K562 (cell line): ENCODE data around the gene RER1. TPM values are rescaled to one million over a fixed set of nuclear protein-coding genes. Genes with fewer than 3 reads are reported as not detected.

Experiments
- BDP1 ChIP-seq: IDR thresholded peaks from 3 replicates; pipeline ENCODE4 v1.6.1; 2011; ENCODE audit not compliant: insufficient read length, insufficient read depth
- CBX1 ChIP-seq: sonication (generic); IDR thresholded peaks from 2 replicates; pipeline ENCODE4 v1.6.1; 2016; ENCODE audit warnings: antibody characterized with exemption, low read depth, mild to moderate bottlenecking
- CREM ChIP-seq: IDR thresholded peaks from 2 replicates; pipeline ENCODE4 v1.6.1; 2014; ENCODE audit warnings: antibody characterized with exemption, low read depth
- DACH1 ChIP-seq: fragments of 450-650 bp; IDR thresholded peaks from 2 replicates; pipeline ENCODE4 v1.6.1; 2018; ENCODE audit not compliant: partially characterized antibody
- E2F3 ChIP-seq: fragments of 250-450 bp; sonication (Bioruptor Pico); IDR thresholded peaks from 2 replicates; pipeline ENCODE4 v1.4.0; 2020; ENCODE audit warnings: mild to moderate bottlenecking
- EGR1 ChIP-seq: fragments of 450-650 bp; conservative IDR thresholded peaks from 2 replicates; pipeline ENCODE4 v1.6.1; 2017; ENCODE audit warnings: mild to moderate bottlenecking
- ELF1 ChIP-seq: fragments of 200-800 bp; sonication (Bioruptor generic); IDR thresholded peaks from 2 replicates; pipeline ENCODE4 v1.6.1; 2016; ENCODE audit warnings: missing genetic modification characterization, missing compliant biosample characterization
- FOXP4 ChIP-seq: sonication (generic); formaldehyde crosslinking; IDR thresholded peaks from 2 replicates; pipeline ENCODE4 v1.8.0; 2022; ENCODE audit warnings: mild to moderate bottlenecking, missing genetic modification reagents, borderline replicate concordance
- FUS ChIP-seq: fragments of 200-400 bp; formaldehyde crosslinking; optimal IDR thresholded peaks from 2 replicates; pipeline ENCODE3; 2017; ENCODE audit warnings: low read depth, low read length
- HIVEP1 ChIP-seq: fragments of 250-450 bp; sonication (Bioruptor Pico); IDR thresholded peaks from 2 replicates; pipeline ENCODE4 v1.4.0; 2020; ENCODE audit warnings: mild to moderate bottlenecking
- MCM2 ChIP-seq: fragments of 450-650 bp; IDR thresholded peaks from 2 replicates; pipeline ENCODE4 v1.6.1; 2017; ENCODE audit warnings: low read depth, mild to moderate bottlenecking
- MCM3 ChIP-seq: fragments of 450-650 bp; IDR thresholded peaks from 2 replicates; pipeline ENCODE4 v1.6.1; 2016
- MEF2A ChIP-seq: IDR thresholded peaks from 2 replicates; pipeline ENCODE4 v1.6.1; 2011; ENCODE audit warnings: low read depth, mild to moderate bottlenecking, low read length, moderate library complexity; ENCODE audit not compliant: control insufficient read depth
- MTA1 ChIP-seq: fragments of 450-650 bp; IDR thresholded peaks from 2 replicates; pipeline ENCODE4 v1.6.1; 2017; ENCODE audit warnings: borderline replicate concordance
- MTF1 ChIP-seq: fragments of 250-450 bp; sonication (Bioruptor Pico); IDR thresholded peaks from 2 replicates; pipeline ENCODE4 v1.9.0; 2021; ENCODE audit warnings: moderate library complexity, mild to moderate bottlenecking, inconsistent platforms, borderline replicate concordance
- POLR2AphosphoS2 ChIP-seq: IDR thresholded peaks from 2 replicates; pipeline ENCODE4 v1.6.1; 2012; ENCODE audit warnings: low read length, improper control_type of control experiment
- POLR2B ChIP-seq: fragments of 450-650 bp; IDR thresholded peaks from 2 replicates; pipeline ENCODE4 v1.6.1; 2018; ENCODE audit warnings: low read depth; ENCODE audit not compliant: partially characterized antibody
- POLR2G ChIP-seq: fragments of 200-400 bp; formaldehyde crosslinking; IDR thresholded peaks from 2 replicates; pipeline ENCODE4 v1.6.1; 2017; ENCODE audit warnings: low read depth, mild to moderate bottlenecking, antibody characterized with exemption, low read length, moderate library complexity
- SAFB ChIP-seq: fragments of 200-400 bp; formaldehyde crosslinking; IDR thresholded peaks from 2 replicates; pipeline ENCODE4 v1.6.1; 2017; ENCODE audit warnings: low read depth, low read length, borderline replicate concordance
- TBL1XR1 ChIP-seq, 2 experiments: IDR thresholded peaks; 2 replicates each; pipeline ENCODE4 v1.6.1; 2012; ENCODE audit warnings: improper control_type of control experiment in 2 of 2, low read length in 2 of 2, mild to moderate bottlenecking in 1 of 2
- TFAP4 ChIP-seq: sonication (generic); formaldehyde crosslinking; IDR thresholded peaks from 2 replicates; pipeline ENCODE4 v1.8.0; 2022; ENCODE audit warnings: missing genetic modification reagents, mild to moderate bottlenecking, moderate library complexity, borderline replicate concordance
- ZBTB34 ChIP-seq: fragments of 250-450 bp; sonication (Bioruptor Pico); IDR thresholded peaks from 2 replicates; pipeline ENCODE4 v1.8.0; 2021; ENCODE audit warnings: mild to moderate bottlenecking, moderate library complexity
- ZNF140 ChIP-seq: fragments of 250-450 bp; sonication (Bioruptor Pico); IDR thresholded peaks from 2 replicates; pipeline ENCODE4 v1.8.0; 2021; ENCODE audit warnings: moderate library complexity, mild to moderate bottlenecking, inconsistent platforms
- ZNF584 ChIP-seq: fragments of 200-800 bp; sonication (Bioruptor generic); IDR thresholded peaks from 2 replicates; pipeline ENCODE4 v1.6.1; 2016; ENCODE audit warnings: low read depth, mild to moderate bottlenecking, missing genetic modification characterization, missing compliant biosample characterization
- ZNF79 ChIP-seq: fragments of 250-450 bp; sonication (Bioruptor Pico); IDR thresholded peaks from 2 replicates; pipeline ENCODE4 v1.4.0; 2020; ENCODE audit warnings: low read depth, mild to moderate bottlenecking, moderate library complexity
- polyA plus RNA-seq, 8 experiments: library from polyadenylated mRNA; depleted of rRNA in 4 of 8; stranded (reverse) in 5 of 8; unstranded in 3 of 8; fragments of >200 nt; fragmentation: Nextera tagmentation in 2 of 8; fragmentation: Illumina TruSeq in 1 of 8; extraction: Ambion mirVana in 2 of 8; extraction: Trizol in 1 of 8; gene quantifications; 2 replicates each; pipeline versions ENCODE4 v1.2.1 to v1.2.3, GENCODE V29; 2011 to 2014; ENCODE audit warnings: inconsistent platforms in 1 of 8, missing spikeins in 1 of 8
- total RNA-seq, 7 experiments: library from RNA; depleted of rRNA in 6 of 7; stranded (reverse); fragments of >200 nt in 6 of 7; fragmentation: Illumina TruSeq in 2 of 7; extraction: Trizol in 2 of 7; gene quantifications; 2 replicates each; pipeline versions ENCODE4 v1.2.1 to v1.2.3, GENCODE V29; 2011 to 2021; ENCODE audit warnings: low replicate concordance in 1 of 7
- TF ChIP-seq, protein P1 (sequence below): fragments of 250-450 bp; sonication (Bioruptor Pico); IDR thresholded peaks from 2 replicates; pipeline ENCODE4 v1.4.0; 2020

The RER1 gene
- total and polyA plus RNA-seq, 9 of the 15 experiments (the other 6 are each of a cell fraction or from before 2014, with no cell fraction given), result 19.6 to 354 (median 183) TPM

DNA sequence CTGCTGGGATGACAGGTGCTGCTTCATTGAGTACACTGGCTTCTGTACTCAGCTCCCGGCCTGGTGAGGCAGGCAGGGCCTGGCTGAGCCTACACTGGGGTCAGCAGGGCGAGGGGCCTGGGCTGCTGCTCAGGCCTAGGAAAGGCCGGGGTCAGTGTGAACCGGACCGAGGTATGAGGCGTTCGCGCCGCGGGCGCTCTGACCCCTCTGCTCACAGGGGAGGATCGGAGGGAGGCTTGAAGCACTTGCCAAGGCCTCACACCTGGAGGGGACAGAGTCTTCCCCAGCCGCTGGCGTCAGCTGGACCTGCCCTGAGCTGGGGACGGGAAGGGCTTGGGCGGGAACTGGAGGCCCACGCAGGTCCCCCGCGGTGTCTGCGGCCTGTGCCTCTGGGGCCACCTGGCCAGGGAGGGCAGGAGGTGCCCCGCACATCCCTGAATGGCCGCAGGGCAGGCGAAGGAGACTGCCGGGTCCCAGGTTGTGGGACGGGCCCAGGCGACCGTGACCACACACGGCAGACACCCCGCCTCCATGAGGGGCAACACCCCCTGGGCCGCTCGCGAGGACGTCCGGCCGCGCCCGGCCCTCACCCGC is 20.3 kb downstream of the RER1 start (continued):
- TF ChIP-seq FOXP4 (CRISPR knock-in tag) (no peak), MTF1 (CRISPR knock-in tag) (no peak), BDP1 (no peak), MTA1 (no peak), ZBTB34 (CRISPR knock-in tag) (no peak), DACH1 (peak; percentile 20), FUS (peak; percentile 33), E2F3 (0 out of 2 replicates have a peak, but pooled peaks have one; percentile 29), MEF2A (no peak), EGR1 (no peak), ZNF79 (CRISPR knock-in tag) (no peak), MCM3 (no peak), TBL1XR1 (IDR thresholded peaks at IDR 0.05; ENCODE audit: low read length in 2 of 2) (no peak), POLR2B (no peak), CBX1 (0 out of 2 replicates have a peak, but pooled peaks have one; percentile 0), ELF1 (tag) (no peak), TFAP4 (CRISPR knock-in tag) (no peak; the same call in 1 of the 2 replicates), ZNF140 (CRISPR knock-in tag) (no peak), SAFB (no peak), POLR2G (peak; percentile 17; the same call in 1 of the 2 replicates), HIVEP1 (no peak), CREM (no peak), ZNF584 (CRISPR knock-in tag) (no peak), POLR2AphosphoS2 (no peak), MCM2 (no peak)
- TF ChIP-seq, protein P1, sequence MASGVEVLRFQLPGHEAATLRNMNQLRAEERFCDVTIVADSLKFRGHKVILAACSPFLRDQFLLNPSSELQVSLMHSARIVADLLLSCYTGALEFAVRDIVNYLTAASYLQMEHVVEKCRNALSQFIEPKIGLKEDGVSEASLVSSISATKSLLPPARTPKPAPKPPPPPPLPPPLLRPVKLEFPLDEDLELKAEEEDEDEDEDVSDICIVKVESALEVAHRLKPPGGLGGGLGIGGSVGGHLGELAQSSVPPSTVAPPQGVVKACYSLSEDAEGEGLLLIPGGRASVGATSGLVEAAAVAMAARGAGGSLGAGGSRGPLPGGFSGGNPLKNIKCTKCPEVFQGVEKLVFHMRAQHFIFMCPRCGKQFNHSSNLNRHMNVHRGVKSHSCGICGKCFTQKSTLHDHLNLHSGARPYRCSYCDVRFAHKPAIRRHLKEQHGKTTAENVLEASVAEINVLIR, result no peak
